Measurements from ENCODE around the gene FGGY. TPM values are rescaled to one million over a fixed set of nuclear protein-coding genes. Genes with fewer than 3 reads are reported as not detected.

The FGGY gene
- total RNA-seq, 1 experiment from 2014 or later, result 12.0 TPM

DNA sequence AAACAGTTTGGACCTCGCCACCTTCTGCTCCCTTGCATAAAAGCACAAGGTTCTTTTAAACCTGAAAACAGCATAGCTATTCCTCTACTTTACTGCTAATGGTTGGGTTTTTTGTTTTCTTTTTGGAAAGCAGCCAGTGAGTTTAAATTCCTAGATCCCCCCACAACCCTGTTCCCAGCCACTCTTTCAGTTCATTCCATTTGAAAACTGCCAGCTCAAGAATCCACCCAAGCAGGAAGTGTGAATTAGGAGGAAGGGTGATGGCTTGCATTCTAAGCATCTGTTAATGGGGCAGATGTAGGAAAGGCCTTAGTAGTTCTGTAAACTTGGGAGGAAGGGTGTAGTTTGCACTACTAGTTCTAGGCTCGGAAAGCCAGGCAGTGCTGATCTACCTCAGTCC lies 344.9 kb downstream of the FGGY start (continued):
- TF ChIP-seq PRDM15 (CRISPR knock-in tag; IDR thresholded peaks at IDR 0.05) (no peak), ESRRA (CRISPR knock-in tag; IDR thresholded peaks at IDR 0.05; ENCODE audit: borderline replicate concordance) (no peak), RELA (CRISPR knock-in tag; IDR thresholded peaks at IDR 0.05; ENCODE audit: borderline replicate concordance) (no peak), PREB (CRISPR knock-in tag; IDR thresholded peaks at IDR 0.05; ENCODE audit: borderline replicate concordance) (no peak), SP1 (CRISPR knock-in tag; conservative IDR thresholded peaks at IDR 0.05) (no peak), MAX (CRISPR knock-in tag; IDR thresholded peaks at IDR 0.05) (no peak), ZNF232 (CRISPR knock-in tag; IDR thresholded peaks at IDR 0.05) (no peak)
- TF ChIP-seq, protein P1, sequence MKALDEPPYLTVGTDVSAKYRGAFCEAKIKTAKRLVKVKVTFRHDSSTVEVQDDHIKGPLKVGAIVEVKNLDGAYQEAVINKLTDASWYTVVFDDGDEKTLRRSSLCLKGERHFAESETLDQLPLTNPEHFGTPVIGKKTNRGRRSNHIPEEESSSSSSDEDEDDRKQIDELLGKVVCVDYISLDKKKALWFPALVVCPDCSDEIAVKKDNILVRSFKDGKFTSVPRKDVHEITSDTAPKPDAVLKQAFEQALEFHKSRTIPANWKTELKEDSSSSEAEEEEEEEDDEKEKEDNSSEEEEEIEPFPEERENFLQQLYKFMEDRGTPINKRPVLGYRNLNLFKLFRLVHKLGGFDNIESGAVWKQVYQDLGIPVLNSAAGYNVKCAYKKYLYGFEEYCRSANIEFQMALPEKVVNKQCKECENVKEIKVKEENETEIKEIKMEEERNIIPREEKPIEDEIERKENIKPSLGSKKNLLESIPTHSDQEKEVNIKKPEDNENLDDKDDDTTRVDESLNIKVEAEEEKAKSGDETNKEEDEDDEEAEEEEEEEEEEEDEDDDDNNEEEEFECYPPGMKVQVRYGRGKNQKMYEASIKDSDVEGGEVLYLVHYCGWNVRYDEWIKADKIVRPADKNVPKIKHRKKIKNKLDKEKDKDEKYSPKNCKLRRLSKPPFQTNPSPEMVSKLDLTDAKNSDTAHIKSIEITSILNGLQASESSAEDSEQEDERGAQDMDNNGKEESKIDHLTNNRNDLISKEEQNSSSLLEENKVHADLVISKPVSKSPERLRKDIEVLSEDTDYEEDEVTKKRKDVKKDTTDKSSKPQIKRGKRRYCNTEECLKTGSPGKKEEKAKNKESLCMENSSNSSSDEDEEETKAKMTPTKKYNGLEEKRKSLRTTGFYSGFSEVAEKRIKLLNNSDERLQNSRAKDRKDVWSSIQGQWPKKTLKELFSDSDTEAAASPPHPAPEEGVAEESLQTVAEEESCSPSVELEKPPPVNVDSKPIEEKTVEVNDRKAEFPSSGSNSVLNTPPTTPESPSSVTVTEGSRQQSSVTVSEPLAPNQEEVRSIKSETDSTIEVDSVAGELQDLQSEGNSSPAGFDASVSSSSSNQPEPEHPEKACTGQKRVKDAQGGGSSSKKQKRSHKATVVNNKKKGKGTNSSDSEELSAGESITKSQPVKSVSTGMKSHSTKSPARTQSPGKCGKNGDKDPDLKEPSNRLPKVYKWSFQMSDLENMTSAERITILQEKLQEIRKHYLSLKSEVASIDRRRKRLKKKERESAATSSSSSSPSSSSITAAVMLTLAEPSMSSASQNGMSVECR (CRISPR knock-in tag; IDR thresholded peaks at IDR 0.05; ENCODE audit: borderline replicate concordance), result no peak

GRCh38 chr1:59643526-59643925 lies 346.6 kb downstream of the FGGY start:
- peaks cover 10% of the 10 kb centered on the region for H3K4me1 Mint-ChIP-seq
- DNase-seq (ENCODE audit: low spot score) (no peak), ATAC-seq (no peak)
- H3K36me3 Mint-ChIP-seq, result peaks cover 8% of the 10 kb centered on the region
- peaks cover 12% of the 10 kb centered on the region for H3K9me3 Mint-ChIP-seq
- no peak overlapping the region for H3K4me3 Mint-ChIP-seq
- ChIA-PET CTCF (no interaction called here), POLR2A (no interaction called here)
- no peaks in the 10 kb centered on the region for H3K27me3 Mint-ChIP-seq (ENCODE audit: low read depth)
- TF ChIP-seq RELA (CRISPR knock-in tag; IDR thresholded peaks at IDR 0.05; ENCODE audit: borderline replicate concordance), result no peak
- no peak overlapping the region for H3K27ac Mint-ChIP-seq

DNA sequence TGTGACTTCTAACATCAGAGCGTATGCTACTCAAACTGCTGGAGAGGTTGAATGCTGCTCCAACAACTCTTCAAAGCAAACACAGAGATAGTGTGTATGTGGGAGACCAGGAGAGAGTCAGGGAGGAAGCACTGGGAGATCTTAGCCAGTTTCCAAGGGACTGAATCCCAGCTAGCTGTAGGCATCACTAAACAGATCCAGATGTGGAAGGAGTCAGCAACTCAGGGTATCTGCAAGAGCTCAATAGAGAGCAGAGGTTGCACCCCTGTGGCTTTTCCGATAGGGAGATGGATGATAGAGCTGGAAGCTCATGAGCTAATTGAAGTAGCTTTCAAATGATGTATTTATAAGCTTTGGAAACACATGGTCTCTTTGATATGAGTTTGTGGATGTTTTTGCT lies 349.0 kb downstream of the FGGY start:
- no peaks in the 10 kb centered on the region for H3K27me3 Mint-ChIP-seq (ENCODE audit: low read depth)
- ATAC-seq (no peak), DNase-seq (ENCODE audit: low spot score) (no peak)
- H3K4me3 Mint-ChIP-seq, result no peak overlapping the region
- peaks cover 9% of the 10 kb centered on the region for H3K9me3 Mint-ChIP-seq
- H3K27ac Mint-ChIP-seq, result no peak overlapping the region
- peaks cover 10% of the 10 kb centered on the region for H3K4me1 Mint-ChIP-seq
- POLR2A ChIA-PET, result no interaction called here
- peaks cover 9% of the 10 kb centered on the region for H3K36me3 Mint-ChIP-seq
- CTCF ChIA-PET, result no interaction called here
- no peak for TF ChIP-seq CDX4 (CRISPR knock-in tag; IDR thresholded peaks at IDR 0.05; ENCODE audit: borderline replicate concordance)
- TF ChIP-seq SMAD3 (CRISPR knock-in tag; IDR thresholded peaks at IDR 0.05; ENCODE audit: borderline replicate concordance), result no peak
- TF ChIP-seq, protein P2, sequence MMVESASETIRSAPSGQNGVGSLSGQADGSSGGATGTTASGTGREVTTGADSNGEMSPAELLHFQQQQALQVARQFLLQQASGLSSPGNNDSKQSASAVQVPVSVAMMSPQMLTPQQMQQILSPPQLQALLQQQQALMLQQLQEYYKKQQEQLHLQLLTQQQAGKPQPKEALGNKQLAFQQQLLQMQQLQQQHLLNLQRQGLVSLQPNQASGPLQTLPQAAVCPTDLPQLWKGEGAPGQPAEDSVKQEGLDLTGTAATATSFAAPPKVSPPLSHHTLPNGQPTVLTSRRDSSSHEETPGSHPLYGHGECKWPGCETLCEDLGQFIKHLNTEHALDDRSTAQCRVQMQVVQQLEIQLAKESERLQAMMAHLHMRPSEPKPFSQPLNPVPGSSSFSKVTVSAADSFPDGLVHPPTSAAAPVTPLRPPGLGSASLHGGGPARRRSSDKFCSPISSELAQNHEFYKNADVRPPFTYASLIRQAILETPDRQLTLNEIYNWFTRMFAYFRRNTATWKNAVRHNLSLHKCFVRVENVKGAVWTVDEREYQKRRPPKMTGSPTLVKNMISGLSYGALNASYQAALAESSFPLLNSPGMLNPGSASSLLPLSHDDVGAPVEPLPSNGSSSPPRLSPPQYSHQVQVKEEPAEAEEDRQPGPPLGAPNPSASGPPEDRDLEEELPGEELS (CRISPR knock-in tag; IDR thresholded peaks at IDR 0.05), result no peak
- no peak for TF ChIP-seq PRDM15 (CRISPR knock-in tag; IDR thresholded peaks at IDR 0.05)
- TF ChIP-seq MYBL2 (CRISPR knock-in tag; IDR thresholded peaks at IDR 0.05), result no peak
- no peak for TF ChIP-seq JAZF1 (CRISPR knock-in tag; IDR thresholded peaks at IDR 0.05)
- TF ChIP-seq TEAD4 (CRISPR knock-in tag; IDR thresholded peaks at IDR 0.05), result no peak
- TF ChIP-seq, protein P3, sequence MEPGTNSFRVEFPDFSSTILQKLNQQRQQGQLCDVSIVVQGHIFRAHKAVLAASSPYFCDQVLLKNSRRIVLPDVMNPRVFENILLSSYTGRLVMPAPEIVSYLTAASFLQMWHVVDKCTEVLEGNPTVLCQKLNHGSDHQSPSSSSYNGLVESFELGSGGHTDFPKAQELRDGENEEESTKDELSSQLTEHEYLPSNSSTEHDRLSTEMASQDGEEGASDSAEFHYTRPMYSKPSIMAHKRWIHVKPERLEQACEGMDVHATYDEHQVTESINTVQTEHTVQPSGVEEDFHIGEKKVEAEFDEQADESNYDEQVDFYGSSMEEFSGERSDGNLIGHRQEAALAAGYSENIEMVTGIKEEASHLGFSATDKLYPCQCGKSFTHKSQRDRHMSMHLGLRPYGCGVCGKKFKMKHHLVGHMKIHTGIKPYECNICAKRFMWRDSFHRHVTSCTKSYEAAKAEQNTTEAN (CRISPR knock-in tag; IDR thresholded peaks at IDR 0.05), result no peak

All from WTC11 (cell line).